Coronary artery (tissue), 2 donors: ENCODE measurements around the gene SLC39A3.

ENCODE experiments used
- DNase-seq: peaks from one replicate; pipeline ENCODE4 v3.0.0-alpha.2; 2017; ENCODE audit warnings: low spot score
- H3K27ac ChIP-seq, 2 donors: fragments of 200-600 bp; sonication (generic); one replicate each; pipeline ENCODE4 v1.5.1; 2016 to 2019
- H3K4me3 ChIP-seq: fragments of 200-600 bp; sonication (generic); 2 replicates; pipeline ENCODE4 v1.5.1; 2016; ENCODE audit warnings: mild to moderate bottlenecking, moderate library complexity
- CTCF ChIP-seq: fragments of 200-600 bp; sonication (generic); IDR thresholded peaks from one replicate; pipeline ENCODE4 v1.5.1; 2019; ENCODE audit warnings: antibody characterized with exemption

SLC39A3 gene

GRCh38 chr19:2700660-2701360 is 39.0 kb downstream of the SLC39A3 start:
- TF ChIP-seq CTCF = no peak
- H3K27ac ChIP-seq = no peak overlapping the region
- H3K4me3 ChIP-seq = no peak overlapping the region
- DNase-seq = no peak

- H3K27ac ChIP-seq = no peak overlapping the region
- no peak overlapping the region for H3K4me3 ChIP-seq
- DNase-seq = no peak
- TF ChIP-seq CTCF = no peak
These were observed 40.2 kb downstream of the SLC39A3 start for GRCh38 chr19:2699413-2700140.

- no peak overlapping the region for H3K4me3 ChIP-seq
- DNase-seq = no peak
- no peak overlapping the region for H3K27ac ChIP-seq
- no peak for TF ChIP-seq CTCF
These were observed 45.6 kb downstream of the SLC39A3 start for GRCh38 chr19:2694196-2694595.

- Histone ChIP-seq H3K4me3 (no peak overlapping the region), H3K27ac (no peak overlapping the region)
- DNase-seq = no peak
- TF ChIP-seq CTCF = no peak
These were observed 46.2 kb downstream of the SLC39A3 start for GRCh38 chr19:2693492-2694160.

- Histone ChIP-seq H3K4me3 (no peak overlapping the region), H3K27ac (no peak overlapping the region)
- no peak for TF ChIP-seq CTCF
- no peak for DNase-seq
These were observed 47.9 kb downstream of the SLC39A3 start for GRCh38 chr19:2691951-2692350.

GRCh38 chr19:2690856-2691255 is 49.0 kb downstream of the SLC39A3 start:
- no peak for DNase-seq
- no peak overlapping the region for H3K4me3 ChIP-seq
- H3K27ac ChIP-seq = no peak overlapping the region
- TF ChIP-seq CTCF = no peak
